Activated CD4-positive, CD25-positive, alpha-beta regulatory T cell treated with anti-CD3 and anti-CD28 coated beads, Interleukin-2, amount 50 U/mL, for 16 hours (primary cell): ENCODE results near the gene C17orf67.
A peak's percentile ranks its signal among the peaks of the same experiment; 100 is the strongest.

Experiments
- DNase-seq: peaks from one replicate; pipeline ENCODE4 v3.0.0-alpha.2; 2020; ENCODE audit warnings: low read depth, low spot score

Gene C17orf67

DNA sequence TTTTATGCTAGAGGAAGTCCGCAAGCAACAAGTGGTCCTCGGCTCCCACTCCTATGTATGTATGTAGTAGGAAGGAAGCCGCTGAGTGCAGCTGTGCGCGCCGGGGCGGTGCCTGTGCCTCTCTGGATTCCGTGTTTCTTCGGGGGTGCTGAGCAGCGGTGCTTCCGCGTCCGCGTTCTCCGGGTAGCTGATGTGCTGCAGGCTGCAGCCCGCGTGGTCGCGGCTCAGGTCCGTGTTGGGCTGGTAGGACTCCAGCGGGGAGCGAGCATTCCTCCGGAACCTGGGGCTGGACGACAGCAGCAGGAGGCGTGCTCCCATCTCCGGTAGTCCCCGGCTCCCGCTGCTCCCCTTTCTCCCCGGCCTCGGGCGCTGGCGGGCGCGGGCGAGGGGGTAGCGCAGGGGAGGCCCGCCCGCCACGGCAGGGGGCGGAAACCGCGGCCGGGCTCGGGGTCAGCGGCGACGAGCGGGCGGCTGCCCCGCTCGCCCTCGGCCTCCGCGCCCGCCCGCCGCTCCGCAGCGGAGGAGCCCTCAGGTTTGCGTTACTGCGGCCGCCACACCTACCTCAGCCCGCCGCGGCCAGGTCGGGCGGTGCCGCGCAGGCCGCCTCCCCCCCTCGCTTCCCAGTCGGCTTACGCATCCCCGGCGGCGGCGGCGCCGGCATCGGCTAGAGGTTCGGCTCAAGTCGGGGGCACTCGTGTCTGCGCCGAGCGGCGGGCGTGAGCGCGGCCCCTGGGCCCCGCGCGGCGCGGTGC is 487 bp downstream of the C17orf67 start:
- DNase-seq, result peak; percentile 41

DNA sequence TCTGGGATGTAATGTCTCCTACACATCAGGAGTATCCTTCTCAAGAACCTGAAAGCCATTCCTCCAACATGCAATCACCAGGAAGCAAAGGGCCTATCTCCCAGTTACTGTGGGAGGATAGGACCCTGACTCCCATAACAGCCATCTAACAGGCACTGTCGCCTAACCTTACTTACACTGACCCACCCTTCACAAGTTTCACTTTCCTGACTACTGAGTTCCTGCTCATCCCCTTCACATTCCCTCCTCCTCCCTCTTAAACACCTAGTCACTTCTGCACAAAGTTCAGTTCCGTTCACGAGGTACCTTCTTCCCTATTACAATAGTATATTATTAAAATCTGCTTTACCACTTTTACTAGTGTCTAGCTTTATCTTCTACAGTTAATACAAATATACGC is 1.3 kb downstream of the C17orf67 start:
- no peak for DNase-seq

DNA sequence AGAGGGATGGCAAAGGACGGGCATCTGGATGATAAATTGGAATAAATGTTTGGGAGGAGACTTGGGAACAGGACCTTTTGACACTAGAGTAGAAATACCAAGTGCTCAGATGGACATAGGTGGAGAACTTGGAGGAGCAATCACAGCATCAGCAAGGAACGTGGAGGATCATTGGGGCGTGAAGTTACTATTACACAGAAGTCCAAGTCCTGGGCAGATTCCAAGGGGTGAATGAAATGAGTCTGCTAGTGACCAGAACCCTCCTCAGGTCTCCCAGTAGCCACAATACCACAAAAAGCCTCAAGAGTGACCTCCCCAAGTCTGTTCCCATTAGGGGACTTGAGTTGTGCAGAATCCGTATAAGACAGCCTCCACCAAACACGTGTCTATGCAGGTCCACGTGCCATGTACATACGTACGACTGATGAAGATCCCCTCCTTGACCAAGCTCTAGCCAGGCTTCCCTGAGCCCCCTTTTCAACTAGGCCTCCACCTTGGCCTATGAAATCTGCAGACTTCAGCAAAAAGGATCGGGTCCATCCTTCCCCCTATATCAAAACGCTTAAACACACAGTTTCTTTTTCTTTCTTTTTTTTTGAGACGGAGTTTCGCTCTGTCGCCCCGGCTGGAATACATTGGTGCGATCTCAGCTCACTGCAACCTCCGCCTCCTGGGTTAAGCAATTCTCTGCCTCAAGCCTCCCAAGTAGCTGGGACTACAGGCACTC is 2.2 kb downstream of the C17orf67 start:
- DNase-seq, result no peak

DNA sequence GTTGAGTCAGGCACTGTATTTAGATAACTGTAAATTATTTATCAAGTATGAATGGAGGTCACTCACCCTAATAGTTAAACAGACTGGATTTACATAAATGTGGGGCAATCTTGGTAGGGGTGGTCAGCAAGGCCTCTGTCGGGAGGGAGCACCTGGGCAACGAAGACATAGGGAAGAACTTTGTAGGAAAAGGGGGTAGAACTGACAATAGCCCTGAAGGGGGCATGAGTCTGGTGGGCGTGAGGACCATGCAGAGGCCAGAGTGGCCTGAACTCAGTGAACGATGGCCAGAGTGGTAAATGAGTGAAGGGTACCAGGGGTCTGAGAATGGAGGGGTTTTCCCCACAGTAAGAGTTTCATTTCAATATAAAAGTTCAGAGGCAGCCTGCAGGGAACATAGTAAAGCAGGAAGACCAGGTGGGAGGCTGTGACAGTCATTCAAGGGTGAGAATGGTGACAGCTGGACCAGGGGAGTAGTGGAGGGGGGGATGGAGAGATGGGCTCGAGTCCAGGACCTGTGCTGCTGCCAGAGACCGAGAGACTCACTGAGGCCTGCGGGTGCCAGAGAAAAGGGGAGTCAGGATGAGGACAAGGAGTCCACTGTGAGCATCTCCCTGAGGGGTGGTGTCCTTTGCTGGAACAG is 2.9 kb downstream of the C17orf67 start:
- DNase-seq, result no peak

DNA sequence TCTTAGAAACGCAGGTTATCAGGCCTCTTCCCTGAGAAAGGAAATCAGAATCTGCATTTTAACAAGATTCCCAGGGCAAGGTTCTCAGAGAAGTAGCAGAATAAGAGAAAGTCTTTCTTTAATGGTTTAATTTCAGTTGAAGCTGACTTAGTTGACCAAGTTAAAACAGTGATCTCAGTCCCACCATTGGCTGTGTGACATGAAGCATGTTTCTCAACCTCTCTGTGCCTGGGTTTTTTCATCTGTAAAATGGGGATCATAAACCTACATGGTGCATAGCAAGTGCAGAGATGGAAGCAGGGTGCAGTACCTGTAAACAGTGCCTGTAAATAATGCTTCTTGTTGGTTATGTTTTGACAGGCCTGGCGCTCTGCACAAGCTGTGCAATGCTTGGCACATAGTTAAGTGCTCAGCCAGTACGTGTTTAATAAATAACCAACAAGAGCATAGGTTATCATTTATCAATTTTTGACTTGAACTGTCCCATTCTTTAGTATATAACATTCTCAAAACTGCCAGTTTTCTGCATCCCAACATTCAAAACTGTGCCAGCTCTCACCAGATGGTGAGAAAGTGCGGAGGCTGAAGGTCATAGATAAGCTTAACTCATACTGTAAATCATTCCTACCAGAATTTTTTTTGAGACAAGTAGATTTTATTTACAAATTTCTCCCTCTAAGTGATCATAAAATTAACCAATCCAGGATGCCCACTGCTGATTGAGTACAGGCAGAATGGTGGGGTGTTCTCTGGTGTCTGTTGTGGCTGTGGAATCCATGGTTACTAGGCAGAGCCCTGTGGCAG is 6.9 kb downstream of the C17orf67 start:
- no peak for DNase-seq

DNA sequence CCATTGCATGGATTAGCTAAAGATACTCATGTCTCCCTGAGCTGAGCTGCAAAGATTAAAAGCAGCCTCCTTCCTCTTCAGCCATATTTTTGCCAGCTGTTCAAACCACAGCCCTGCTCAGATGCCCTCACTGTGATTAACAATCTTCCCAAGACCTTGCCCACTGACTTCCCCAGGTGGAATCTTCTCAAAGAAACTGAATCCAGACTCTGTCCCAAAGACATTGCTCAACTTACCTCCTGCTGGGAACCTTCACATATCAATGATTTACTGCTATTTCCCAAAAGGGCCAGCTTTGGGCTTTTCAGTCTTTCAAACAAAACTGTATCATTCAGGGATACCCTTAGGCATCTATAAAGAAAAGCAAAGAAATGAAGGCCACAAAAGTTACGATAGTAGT is 9.2 kb downstream of the C17orf67 start:
- DNase-seq, result no peak

DNA sequence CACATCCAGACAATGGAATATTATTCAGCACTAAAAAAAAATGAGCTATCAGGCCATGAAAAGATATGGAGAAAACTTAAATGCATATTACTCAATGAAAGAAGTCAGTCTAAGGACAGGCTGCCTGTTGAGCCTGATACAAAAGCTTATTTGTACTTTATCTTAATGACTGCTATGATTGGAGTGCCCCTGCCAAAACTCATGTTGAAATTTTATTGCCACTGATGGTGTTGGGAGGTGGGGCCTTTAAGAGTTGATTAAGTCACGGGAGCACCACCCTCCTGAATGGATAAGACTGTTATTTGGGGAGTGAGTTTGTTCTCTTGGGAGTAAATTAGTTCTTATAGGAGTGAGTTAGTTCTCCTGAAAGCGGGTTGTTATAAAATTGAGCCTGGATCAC is 9.9 kb downstream of the C17orf67 start:
- no peak for DNase-seq

DNA sequence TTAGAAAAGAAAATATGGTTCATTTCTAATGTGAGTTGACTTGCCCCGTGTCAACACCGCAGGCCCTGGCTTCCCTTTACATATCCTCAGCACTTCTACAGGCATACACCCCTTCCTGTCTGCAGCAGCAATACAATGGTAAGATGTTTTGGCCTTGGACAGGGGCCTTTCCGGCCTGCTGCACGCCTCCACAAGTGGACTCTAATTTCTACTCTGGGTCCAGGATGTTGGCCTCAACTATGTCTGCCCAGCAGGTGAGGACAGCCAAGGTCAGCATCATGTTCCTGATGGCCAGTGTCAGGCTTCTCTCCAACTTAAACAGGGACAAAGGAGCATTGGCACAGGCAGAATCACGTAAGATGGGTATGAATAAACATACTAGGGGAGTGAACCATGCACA is 11.0 kb downstream of the C17orf67 start:
- no peak for DNase-seq

DNA sequence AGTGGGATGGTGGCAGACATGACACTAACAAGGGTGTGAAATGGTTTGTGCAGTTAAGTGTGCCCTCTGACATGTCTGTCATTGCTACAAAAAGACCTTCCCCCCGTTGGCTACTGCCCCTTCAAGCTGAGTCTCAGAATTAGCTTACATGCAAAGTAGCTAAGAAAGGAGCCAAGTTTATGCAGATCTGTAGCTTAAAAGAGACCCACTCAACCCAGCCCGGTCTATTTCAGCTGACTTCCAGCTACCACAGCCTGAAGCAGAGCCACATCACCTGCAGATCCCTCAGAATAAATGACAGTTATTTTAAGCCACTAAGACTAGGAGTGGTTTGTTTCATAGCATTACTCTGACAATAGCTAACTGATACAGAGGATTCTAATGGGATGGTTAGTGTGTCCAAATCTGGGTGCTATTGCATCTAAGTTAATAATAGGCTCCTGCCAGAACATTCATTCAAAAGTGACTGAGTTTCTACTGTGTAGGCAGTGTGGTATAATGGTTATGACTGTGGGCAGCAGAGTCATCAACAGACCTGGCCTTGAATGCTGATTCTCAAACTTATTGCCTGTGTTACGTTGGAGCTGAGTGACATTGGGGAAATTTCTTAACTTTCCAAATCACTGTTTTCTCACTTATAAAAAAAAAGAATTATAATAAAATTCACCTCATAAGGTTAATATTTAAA is 11.7 kb downstream of the C17orf67 start:
- no peak for DNase-seq

DNA sequence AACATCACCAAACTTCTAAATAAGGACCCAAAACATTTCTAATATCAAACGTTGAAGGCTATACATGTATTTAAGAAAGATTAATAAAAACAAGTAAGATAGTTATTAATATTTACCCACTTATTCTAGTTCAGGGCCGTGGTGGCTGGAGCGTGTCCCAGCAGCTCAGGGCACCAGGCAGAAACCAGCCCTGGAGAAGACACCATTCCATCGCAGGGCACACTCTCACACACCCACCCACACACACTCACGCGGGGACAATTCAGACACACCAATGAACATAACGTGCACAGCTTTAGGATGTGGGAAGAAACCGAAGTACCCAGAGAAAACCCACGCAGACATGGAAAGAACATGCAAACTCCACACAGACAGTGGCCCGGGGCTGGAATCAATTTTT is 13.5 kb downstream of the C17orf67 start:
- no peak for DNase-seq

DNA sequence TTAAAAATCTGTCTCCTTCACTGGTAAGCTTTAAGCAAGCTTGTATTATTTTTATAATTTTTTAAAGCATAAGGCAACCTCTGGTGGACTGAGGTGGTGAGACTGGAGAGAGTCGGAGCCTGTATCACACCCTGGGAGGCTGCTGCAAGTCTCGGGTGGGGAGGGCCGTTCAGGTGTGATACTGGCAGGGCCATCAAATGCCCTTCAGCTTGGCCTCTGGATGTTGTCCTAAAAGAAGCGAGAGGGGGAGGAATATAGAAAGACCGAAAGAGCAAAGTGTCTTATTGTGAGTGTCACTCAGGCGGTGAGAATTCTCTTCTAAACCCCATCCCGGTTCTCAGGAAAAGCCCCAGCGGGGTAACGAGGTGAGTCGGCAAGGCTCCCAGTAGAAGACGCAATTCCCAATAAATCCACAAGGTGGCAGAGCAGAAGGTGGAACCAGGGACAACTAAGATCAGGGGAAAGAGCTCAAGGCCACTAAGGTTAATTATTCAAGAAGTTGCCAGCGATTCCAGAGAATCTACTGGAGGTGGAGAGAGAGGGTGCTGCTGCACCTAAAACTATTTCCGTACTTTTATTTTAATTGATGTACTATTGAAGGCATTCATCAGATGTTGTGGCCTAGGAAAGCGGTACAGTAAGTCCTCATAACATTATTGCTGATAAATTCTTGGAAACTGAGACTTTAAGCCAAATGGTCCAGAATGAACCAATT is 14.1 kb downstream of the C17orf67 start:
- DNase-seq, result peak; percentile 57

DNA sequence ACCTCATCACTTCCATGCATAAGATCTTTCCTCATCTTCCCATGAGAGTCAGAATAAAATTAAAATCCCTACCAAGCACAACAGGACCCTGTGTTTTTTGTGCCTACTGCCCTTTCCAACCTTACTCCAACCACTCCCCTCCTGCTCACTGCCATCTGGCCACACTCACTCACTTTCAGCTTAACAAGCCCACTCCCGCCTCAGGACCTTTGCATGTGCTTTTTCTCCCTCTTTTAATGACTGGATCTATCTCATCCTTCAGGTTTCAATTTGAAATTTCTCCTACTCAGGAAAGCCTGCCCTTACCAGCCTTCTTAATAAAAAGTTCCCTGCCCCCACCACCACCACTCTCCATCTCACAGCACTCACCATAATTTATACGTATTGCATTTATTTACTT is 14.7 kb downstream of the C17orf67 start:
- DNase-seq, result no peak

DNA sequence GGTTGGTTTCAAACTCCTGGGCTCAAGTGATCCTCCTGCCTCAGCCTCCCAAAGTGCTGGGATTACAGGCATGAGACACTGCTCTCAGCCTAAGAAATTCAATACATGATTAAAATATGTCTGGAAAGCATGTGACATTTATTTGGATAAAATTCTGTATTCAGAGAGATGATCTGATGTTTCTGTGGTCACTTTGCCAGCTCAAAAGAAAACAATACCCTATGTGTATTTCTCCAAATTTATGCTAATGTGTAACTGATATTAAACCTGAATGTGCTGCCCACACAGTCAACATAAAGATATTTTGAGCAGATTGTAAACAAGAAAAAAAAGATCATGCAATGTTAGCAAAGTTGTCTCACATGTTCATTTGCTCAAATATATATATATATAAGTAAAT is 16.7 kb downstream of the C17orf67 start:
- DNase-seq, result no peak

DNA sequence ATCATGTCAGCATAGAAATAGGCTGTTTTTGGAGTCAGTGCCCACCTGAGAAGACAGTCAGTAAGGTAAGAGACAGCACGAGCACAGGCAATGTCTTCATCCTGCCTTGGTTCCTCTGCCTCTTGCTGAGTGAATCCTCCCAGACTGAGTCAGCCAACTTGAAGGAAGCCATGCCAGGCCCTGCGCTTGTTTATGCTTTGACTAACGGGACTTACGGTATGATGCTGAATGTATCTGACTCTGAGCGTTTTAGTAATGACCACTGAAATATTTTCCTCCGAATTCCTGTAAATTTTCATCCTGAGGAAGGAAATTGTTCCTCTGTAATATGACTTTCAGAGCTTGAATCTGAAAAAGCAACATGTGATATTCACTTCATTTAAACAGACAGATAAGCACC is 18.0 kb downstream of the C17orf67 start:
- no peak for DNase-seq

DNA sequence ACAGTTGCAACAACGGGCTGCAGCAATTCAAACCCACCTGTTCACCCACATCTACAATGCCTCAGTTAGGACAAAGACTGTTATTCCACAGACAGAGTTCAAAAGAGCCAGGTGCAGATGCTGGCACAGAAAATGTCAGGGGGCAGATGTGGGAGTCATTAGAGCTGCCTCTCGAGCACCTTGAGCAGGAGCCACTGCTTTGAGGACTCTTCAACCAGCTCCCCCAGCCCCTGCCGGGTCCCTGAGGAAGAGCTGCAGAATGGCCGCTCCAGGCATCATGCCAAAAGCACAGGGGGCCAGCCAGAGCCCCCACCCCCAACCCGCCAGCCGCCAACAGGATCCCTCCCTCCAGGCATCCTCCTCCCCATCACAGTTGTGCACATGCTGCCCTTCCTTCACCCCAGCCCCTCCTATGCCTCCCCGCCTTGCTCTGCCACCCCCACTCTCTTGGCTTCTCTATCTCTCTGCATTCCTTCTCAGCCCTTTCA is 20.8 kb downstream of the C17orf67 start:
- DNase-seq, result no peak

DNA sequence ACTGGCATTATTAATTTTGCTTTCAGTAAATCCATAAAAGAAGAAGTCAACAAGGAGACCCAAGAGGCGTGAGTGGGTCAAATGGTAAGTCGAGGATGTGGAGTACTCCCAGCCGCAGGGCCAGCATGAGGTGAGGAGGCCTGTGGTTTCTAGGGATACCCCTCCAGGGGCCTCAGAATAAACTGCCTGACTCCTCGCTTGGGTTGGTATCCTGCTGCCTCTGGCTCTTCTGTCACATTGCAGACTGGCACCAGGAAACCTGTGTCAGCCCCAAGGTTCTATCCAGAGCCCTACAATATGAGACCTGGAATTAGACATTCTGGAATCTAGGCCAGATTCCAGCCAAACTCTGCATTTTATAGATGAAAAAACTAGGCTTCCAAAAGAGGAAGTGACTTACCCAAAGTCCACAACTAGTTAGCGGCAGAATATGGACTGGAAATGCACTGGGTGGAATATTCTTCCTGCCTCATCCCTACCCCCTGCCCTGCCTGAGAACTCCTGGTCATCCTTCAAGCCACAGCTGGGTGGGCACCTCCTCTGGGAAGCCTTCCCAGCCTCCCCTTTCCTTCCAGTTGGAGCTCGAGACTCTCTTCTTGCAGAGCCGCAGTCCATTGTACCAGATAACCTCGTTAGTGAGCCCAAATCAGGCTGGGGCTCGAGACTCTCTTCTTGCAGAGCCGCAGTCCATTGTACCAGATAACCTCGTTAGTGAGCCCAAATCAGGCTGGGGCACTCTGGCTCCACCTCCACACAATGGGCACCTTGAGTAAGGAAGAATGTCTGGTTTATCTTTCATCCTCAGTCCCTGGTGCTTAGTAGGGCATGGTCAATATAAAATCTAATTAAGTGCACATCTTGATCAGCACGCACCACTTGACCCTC is 22.6 kb downstream of the C17orf67 start:
- DNase-seq, result no peak

DNA sequence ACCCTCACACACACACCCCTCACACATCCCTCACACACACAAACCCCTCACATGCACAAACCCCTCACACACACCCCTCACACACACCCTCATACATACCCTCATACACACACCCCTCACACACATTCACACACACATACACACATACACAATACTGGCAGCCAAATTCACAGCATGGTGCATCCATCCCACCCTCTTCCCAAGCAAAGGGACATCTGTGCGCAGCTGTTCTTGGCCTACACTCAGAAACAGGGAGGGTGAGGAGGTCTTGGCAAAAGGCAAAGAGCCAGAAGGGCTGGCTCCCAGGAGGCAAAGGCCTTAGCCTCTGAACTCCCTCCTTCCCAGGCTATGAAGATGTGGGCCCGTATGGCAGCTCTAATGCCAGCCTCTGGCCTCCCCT is 23.4 kb downstream of the C17orf67 start:
- DNase-seq, result no peak

DNA sequence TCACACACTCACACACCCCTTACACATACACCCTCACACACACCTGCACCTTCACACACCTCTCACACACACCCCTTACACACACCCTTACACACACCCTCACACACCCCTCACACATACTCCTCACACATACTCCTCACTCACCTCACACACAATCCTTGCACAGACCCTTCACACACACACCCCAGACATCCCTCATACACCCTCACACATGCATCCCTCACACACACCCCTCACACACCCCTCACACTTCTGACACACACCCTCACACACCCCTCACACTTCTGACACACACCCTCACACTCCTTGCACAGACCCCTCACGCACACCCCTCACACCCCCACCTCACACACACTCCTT is 23.9 kb downstream of the C17orf67 start:
- DNase-seq, result no peak

DNA sequence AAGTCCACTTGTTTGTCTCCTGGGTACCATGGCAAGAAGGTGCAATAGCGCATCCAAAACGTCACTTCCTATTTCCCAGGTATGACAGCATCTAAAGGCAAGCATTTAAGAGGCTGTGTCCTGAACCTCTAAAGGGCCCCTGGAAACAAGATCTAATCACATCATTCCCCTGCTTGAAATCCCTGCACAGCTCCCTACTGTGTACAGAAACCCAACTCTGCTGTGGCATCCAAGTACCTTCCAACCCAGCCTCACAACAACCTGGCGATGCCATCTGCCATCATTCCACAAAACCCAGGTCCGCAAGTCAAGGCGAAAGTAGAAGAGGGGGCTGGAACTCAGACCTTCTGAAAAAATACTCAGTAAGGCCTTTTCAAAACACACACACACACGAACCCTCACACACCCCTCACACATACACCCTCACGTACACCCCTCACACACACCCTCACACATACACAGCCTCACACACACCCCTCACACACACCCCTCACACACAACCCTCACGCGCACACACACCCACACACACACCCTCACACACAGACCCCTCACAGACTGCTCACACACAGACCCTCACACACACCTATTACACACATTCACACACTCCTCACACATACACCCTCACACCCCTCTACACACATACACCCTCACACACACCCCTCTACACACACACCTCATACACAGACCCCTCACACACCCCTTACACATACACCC is 24.5 kb downstream of the C17orf67 start:
- DNase-seq, result no peak
